Right forelimb (tissue), 1 donor: ENCODE measurements around the gene PDE2A.

Source experiments
- DNase-seq: peaks from one replicate; pipeline ENCODE4 v3.0.0-alpha.2; 2018

PDE2A gene

GRCh38 chr11:72655014-72655413 lies 19.2 kb downstream of the PDE2A start:
- DNase-seq: no peak

GRCh38 chr11:72653649-72654048 lies 20.6 kb downstream of the PDE2A start:
- DNase-seq: no peak

- no peak for DNase-seq
Observed at GRCh38 chr11:72652873-72653630, 21.2 kb downstream of the PDE2A start.

GRCh38 chr11:72652133-72652532 lies 22.1 kb downstream of the PDE2A start:
- DNase-seq: no peak

GRCh38 chr11:72649215-72649976 lies 24.8 kb downstream of the PDE2A start:
- DNase-seq: no peak

GRCh38 chr11:72648384-72649136 lies 25.7 kb downstream of the PDE2A start:
- DNase-seq: no peak

- no peak for DNase-seq
Observed at GRCh38 chr11:72647882-72648281, 26.3 kb downstream of the PDE2A start.

GRCh38 chr11:72646472-72646871 lies 27.8 kb downstream of the PDE2A start:
- DNase-seq: no peak

- DNase-seq: no peak
Observed at GRCh38 chr11:72646024-72646423, 28.2 kb downstream of the PDE2A start.

GRCh38 chr11:72643547-72643946 lies 30.7 kb downstream of the PDE2A start:
- no peak for DNase-seq

GRCh38 chr11:72642884-72643522 lies 31.2 kb downstream of the PDE2A start:
- peak; percentile 82 for DNase-seq

- DNase-seq: no peak
Observed at GRCh38 chr11:72642043-72642883, 32.0 kb downstream of the PDE2A start.

GRCh38 chr11:72641522-72642042 lies 32.6 kb downstream of the PDE2A start:
- no peak for DNase-seq

GRCh38 chr11:72639502-72640375 lies 34.5 kb downstream of the PDE2A start:
- no peak for DNase-seq

- no peak for DNase-seq
Observed at GRCh38 chr11:72637926-72638325, 36.3 kb downstream of the PDE2A start.

GRCh38 chr11:72637198-72637597 lies 37.0 kb downstream of the PDE2A start:
- no peak for DNase-seq

- DNase-seq: no peak
Observed at GRCh38 chr11:72636376-72636775, 37.8 kb downstream of the PDE2A start.

GRCh38 chr11:72635933-72636332 lies 38.3 kb downstream of the PDE2A start:
- DNase-seq: no peak

- no peak for DNase-seq
Observed at GRCh38 chr11:72635309-72635915, 38.8 kb downstream of the PDE2A start.

- DNase-seq: no peak
Observed at GRCh38 chr11:72634472-72635095, 39.6 kb downstream of the PDE2A start.
